Progenitor cell of endocrine pancreas (in vitro differentiated cells): Measurements from ENCODE around the gene CPNE7. TPM values are rescaled to one million over a fixed set of nuclear protein-coding genes. Genes with fewer than 3 reads are reported as not detected.

ENCODE experiments used
- DNase-seq: peaks from one replicate; pipeline ENCODE4 v3.0.0; 2021; ENCODE audit warnings: low spot score; ENCODE audit not compliant: unreplicated experiment
- H3K27ac Mint-ChIP-seq: 2 replicates; pipeline ENCODE4 v1.8.0; 2021; ENCODE audit warnings: mild to moderate bottlenecking, moderate library complexity, mixed read lengths
- H3K27me3 Mint-ChIP-seq: 2 replicates; pipeline ENCODE4 v1.8.0; 2021; ENCODE audit warnings: mixed read lengths
- H3K36me3 Mint-ChIP-seq: 2 replicates; pipeline ENCODE4 v1.8.0; 2022; ENCODE audit warnings: mixed read lengths; ENCODE audit not compliant: insufficient read depth
- H3K4me1 Mint-ChIP-seq: 2 replicates; pipeline ENCODE4 v1.8.0; 2021; ENCODE audit warnings: low read depth, mixed read lengths
- H3K4me3 Mint-ChIP-seq: 2 replicates; pipeline ENCODE4 v1.8.0; 2021; ENCODE audit warnings: low read depth, mild to moderate bottlenecking, moderate library complexity, mixed read lengths
- H3K9me3 Mint-ChIP-seq: 2 replicates; pipeline ENCODE4 v1.8.0; 2021; ENCODE audit warnings: low read depth, mixed read lengths
- total RNA-seq: library from RNA; stranded (reverse); gene quantifications from 2 replicates; pipeline ENCODE4 v1.2.1, GENCODE V29; 2021
- TF ChIP-seq, protein P1 (sequence below): fragments of 200-600 bp; sonication (generic); IDR thresholded peaks from one replicate; pipeline ENCODE4 v1.5.0; 2021; ENCODE audit warnings: antibody characterized with exemption, mild to moderate bottlenecking; ENCODE audit not compliant: unreplicated experiment

The CPNE7 gene
- total RNA-seq, 1 donor from 2014 or later: 0.41 TPM

DNA sequence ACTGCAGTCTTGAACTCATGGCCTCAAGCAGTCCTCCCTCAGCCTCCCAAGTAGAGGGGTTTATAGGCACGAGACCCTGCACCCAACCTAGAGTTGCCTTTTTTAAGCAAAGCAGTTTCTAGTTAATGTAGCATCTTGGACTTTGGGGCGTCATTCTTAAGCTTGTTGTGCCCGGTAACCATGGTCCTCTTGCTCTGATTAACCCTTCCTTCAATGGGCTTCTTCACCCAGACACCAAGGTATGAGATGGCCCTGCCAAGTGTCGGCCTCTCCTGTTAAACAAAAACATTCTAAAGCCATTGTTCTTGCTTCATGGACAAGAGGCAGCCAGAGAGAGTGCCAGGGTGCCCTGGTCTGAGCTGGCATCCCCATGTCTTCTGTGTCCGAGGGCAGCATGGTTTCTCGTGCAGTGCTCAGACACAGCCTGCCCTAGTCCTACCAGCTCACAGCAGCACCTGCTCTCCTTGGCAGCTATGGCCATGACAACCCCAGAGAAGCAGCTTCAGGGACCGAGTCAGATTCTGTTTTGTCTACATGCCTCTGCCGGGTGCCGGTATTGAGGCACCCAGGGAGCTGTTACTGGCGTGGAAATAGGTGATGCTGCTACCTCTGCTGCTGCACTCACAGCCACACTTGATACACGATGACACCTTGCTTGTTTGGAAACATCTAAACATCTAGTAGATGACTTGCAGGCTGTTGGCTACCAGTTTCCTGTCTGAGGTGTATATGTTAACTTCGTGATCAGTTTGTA is 11.7 kb upstream of the CPNE7 start:
- peaks cover 26% of the 10 kb centered on the region for H3K36me3 Mint-ChIP-seq

DNA sequence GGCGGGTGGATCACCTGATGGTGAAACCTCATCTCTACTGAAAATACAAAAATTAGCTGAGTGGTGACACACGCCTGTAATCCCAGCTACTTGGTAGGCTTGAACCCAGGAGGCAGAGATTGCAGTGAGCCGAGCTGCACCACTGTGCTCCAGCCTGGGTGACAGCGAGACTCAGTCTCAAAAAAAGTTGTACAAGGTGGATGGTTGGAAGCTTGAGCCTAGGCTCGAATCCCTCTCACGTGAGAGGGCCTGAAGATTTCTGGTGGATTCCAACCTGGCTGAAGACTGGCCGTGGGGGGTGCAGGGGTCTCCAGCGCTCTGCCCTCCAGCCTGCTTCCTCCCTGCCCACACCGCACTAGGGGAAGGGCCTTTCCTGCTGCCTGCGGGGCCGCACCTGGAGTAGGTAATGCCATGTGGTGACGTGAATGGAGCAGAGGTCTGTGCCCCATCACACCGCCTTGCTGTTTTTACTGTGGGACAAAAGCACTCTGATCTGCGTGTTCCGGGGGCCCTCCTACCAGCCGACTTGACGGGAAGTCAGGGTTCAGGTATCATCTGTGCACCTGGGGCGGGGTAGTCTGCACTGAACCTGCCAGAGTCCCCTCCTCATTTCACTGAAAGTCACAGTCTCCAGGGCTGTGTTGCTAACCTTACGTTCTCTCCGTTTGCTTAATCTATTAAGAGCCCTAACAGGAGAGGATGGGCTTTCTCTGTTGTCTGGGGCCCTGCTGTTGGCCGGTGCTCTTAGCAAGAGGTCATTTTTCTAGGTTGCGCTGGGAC is 10.9 kb upstream of the CPNE7 start:
- H3K36me3 Mint-ChIP-seq: peaks cover 26% of the 10 kb centered on the region
- no peaks in the 10 kb centered on the region for H3K9me3 Mint-ChIP-seq
- no peak for DNase-seq
- H3K27me3 Mint-ChIP-seq: peaks cover 12% of the 10 kb centered on the region
- H3K4me3 Mint-ChIP-seq: no peak overlapping the region
- TF ChIP-seq, protein P1, sequence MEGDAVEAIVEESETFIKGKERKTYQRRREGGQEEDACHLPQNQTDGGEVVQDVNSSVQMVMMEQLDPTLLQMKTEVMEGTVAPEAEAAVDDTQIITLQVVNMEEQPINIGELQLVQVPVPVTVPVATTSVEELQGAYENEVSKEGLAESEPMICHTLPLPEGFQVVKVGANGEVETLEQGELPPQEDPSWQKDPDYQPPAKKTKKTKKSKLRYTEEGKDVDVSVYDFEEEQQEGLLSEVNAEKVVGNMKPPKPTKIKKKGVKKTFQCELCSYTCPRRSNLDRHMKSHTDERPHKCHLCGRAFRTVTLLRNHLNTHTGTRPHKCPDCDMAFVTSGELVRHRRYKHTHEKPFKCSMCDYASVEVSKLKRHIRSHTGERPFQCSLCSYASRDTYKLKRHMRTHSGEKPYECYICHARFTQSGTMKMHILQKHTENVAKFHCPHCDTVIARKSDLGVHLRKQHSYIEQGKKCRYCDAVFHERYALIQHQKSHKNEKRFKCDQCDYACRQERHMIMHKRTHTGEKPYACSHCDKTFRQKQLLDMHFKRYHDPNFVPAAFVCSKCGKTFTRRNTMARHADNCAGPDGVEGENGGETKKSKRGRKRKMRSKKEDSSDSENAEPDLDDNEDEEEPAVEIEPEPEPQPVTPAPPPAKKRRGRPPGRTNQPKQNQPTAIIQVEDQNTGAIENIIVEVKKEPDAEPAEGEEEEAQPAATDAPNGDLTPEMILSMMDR: no peak
- peak overlapping the region; percentile 64 for H3K27ac Mint-ChIP-seq
- H3K4me1 Mint-ChIP-seq: peaks cover 31% of the 10 kb centered on the region

More for the DNA sequence above, 11.7 kb upstream of the CPNE7 start:
- H3K9me3 Mint-ChIP-seq: no peaks in the 10 kb centered on the region
- TF ChIP-seq, protein P1: no peak
- H3K27me3 Mint-ChIP-seq: peaks cover 9% of the 10 kb centered on the region
- no peak for DNase-seq
- H3K27ac Mint-ChIP-seq: no peak overlapping the region
- H3K4me3 Mint-ChIP-seq: no peak overlapping the region
- H3K4me1 Mint-ChIP-seq: peaks cover 32% of the 10 kb centered on the region

DNA sequence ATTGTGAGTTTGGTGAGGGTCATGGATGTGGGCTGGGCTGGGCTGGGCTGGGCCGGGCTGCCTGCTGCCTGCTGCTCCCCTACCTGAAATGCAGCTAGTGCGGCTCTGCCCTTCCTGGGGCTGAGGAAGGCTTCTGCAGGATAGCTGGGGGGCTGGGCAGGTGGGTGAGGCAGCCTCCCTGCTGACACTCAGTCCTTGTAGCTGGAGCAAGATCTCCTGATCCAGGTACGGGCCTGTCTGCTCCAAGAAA is 10.4 kb upstream of the CPNE7 start:
- no peak for DNase-seq
- TF ChIP-seq, protein P1: no peak
- Mint-ChIP-seq H3K4me1 (peaks cover 29% of the 10 kb centered on the region), H3K27me3 (peaks cover 14% of the 10 kb centered on the region), H3K36me3 (peaks cover 26% of the 10 kb centered on the region), H3K4me3 (no peak overlapping the region), H3K27ac (no peak overlapping the region), H3K9me3 (no peaks in the 10 kb centered on the region)

DNA sequence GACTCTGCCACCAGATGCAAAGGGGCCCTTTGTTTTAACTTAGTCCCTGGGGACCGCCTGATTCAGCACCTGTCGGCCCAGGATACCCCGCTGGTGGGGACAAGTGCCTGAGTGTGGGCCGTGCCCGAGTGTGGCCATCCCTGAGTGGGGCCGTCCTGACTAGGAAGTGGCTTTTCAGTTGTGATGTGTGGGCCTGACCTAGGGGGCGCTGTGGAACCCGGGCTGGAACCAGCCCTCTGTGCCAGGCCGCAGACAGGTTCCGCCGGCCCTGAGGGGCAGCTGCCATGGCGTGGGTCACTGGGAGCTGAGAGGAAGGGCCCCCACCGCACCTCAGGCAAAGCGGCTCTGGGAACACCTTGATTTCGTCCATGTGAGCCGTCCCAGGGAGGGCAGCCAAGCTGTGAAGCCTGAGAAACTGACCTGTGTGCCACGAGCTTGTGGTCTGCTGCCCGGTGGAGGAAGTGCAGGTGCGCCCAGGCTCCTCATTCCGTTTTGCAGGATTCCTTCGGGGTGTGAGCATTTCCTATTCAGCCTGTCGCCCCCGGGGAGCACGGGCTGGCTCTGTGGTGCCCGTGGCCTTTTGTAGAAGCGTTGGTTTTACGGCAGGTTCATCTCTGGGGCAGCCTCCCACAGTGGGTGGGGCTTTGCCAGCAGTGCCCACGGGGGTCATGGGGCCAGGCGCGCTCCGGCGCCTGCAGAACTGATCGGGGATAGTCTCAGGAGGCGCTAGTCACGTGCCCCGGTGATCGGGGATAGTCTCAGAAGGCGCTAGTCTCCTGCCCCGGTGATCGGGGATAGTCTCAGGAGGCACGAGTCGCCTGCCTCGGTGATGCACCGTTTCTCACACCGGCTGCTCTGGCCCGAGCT is 9.8 kb upstream of the CPNE7 start:
- peak; percentile 39 for DNase-seq
- no peak overlapping the region for H3K4me3 Mint-ChIP-seq
- peaks cover 29% of the 10 kb centered on the region for H3K4me1 Mint-ChIP-seq
- H3K27me3 Mint-ChIP-seq: peaks cover 17% of the 10 kb centered on the region
- H3K9me3 Mint-ChIP-seq: no peaks in the 10 kb centered on the region
- TF ChIP-seq, protein P1: peak; percentile 69
- peaks cover 26% of the 10 kb centered on the region for H3K36me3 Mint-ChIP-seq
- peak overlapping the region; percentile 33 for H3K27ac Mint-ChIP-seq
